ENCODE results near the gene ACTMAP. TPM values are rescaled to one million over a fixed set of nuclear protein-coding genes. Genes with fewer than 3 reads are reported as not detected.
A peak's percentile ranks its signal among the peaks of the same experiment; 100 is the strongest.

The ACTMAP gene
- total RNA-seq, 1 donor from 2014 or later = 20.7 TPM

- Mint-ChIP-seq H3K4me3 (ENCODE audit: unreplicated experiment) (peak overlapping the region; percentile 93), H3K9me3 (ENCODE audit: unreplicated experiment) (peaks cover 13% of the 10 kb centered on the region), H3K4me1 (ENCODE audit: low read depth, unreplicated experiment) (peaks cover 7% of the 10 kb centered on the region), H3K36me3 (ENCODE audit: unreplicated experiment) (no peaks in the 10 kb centered on the region), H3K27ac (ENCODE audit: unreplicated experiment) (peak overlapping the region; percentile 86), H3K27me3 (ENCODE audit: unreplicated experiment) (peaks cover 7% of the 10 kb centered on the region)
- TF ChIP-seq CTCF (IDR thresholded peaks at IDR 0.05; ENCODE audit: partially characterized antibody, unreplicated experiment) = no peak
- no peak for DNase-seq
Measured at GRCh38 chr19:40778706-40779284, 28.5 kb upstream of the ACTMAP start.

DNA sequence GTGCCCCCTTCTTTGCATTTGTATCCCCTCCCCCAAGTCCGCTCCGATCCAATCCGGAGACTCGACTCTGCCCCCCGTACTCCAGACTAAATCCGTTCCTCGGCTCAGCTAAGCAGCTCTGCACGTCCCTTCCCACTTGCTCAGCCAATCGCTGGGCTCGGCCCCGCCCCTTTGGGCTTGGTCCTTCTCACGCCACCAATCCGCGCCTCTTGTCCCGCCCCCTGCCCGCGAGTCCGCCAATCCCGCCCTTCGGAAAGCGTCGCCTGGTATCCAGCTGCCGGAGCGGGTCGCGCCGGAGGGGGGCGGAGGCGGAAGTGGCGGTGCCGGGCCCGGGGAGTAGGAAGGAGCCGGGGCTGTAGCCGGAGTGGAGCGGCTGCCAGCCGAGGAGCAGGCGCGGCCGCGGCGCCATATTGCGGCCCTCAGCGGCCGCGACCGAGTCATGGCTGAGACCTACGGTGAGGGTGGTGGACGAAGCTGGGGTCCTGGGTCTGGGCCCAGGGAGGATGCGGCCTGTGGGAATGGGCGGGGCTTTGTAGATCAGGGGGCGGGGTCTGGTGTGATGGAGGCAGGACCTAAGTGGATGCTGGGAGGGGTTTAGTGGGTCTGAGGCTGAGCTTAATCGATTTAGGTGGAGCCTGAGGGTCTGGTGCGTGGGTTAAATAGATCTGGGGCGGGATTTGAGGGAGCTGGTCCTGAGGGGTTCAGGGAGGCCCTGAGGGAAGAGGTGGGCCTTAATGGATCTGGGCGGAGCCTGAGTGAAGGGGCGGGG is 27.8 kb upstream of the ACTMAP start, which contains the start of gene RAB4B:
Gene RAB4B (plus strand): TSS at position 311 of the 769 bp plus-strand sequence. CDS start 129 bp downstream, at position 440.
- Mint-ChIP-seq H3K4me3 (ENCODE audit: unreplicated experiment) (peak within 1 kb of the TSS; percentile 93), H3K9me3 (ENCODE audit: unreplicated experiment) (peaks cover 13% of the 10 kb centered on the region), H3K4me1 (ENCODE audit: low read depth, unreplicated experiment) (peaks cover 7% of the 10 kb centered on the region), H3K27me3 (ENCODE audit: unreplicated experiment) (peaks cover 4% of the 10 kb centered on the region), H3K27ac (ENCODE audit: unreplicated experiment) (peak within 1 kb of the TSS; percentile 99), H3K36me3 (ENCODE audit: unreplicated experiment) (no peaks in the 10 kb centered on the region)
- peak; percentile 100 for DNase-seq
- TF ChIP-seq CTCF (IDR thresholded peaks at IDR 0.05; ENCODE audit: partially characterized antibody, unreplicated experiment) = no peak

DNA sequence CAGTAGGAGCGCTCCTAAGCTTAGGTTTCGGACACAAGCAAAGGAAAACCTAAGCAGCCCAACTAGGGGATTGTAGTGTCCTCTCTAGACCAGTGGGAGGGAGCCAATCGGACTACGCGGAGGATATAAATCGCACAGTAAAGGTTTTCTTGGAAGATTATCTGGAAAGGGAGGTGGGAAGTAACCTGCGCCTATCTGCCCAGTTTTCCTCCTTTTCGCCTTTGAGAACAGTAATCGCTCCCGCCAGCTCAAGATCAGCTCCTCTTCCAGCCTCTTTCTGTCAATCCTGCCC is 27.3 kb upstream of the ACTMAP start:
- no peaks in the 10 kb centered on the region for H3K36me3 Mint-ChIP-seq (ENCODE audit: unreplicated experiment)
- DNase-seq = no peak
- peak overlapping the region; percentile 99 for H3K27ac Mint-ChIP-seq (ENCODE audit: unreplicated experiment)
- peaks cover 4% of the 10 kb centered on the region for H3K27me3 Mint-ChIP-seq (ENCODE audit: unreplicated experiment)
- TF ChIP-seq CTCF (IDR thresholded peaks at IDR 0.05; ENCODE audit: partially characterized antibody, unreplicated experiment) = no peak
- peak overlapping the region; percentile 93 for H3K4me3 Mint-ChIP-seq (ENCODE audit: unreplicated experiment)
- H3K9me3 Mint-ChIP-seq (ENCODE audit: unreplicated experiment) = peaks cover 13% of the 10 kb centered on the region
- peaks cover 7% of the 10 kb centered on the region for H3K4me1 Mint-ChIP-seq (ENCODE audit: low read depth, unreplicated experiment)

- peaks cover 7% of the 10 kb centered on the region for H3K4me1 Mint-ChIP-seq (ENCODE audit: low read depth, unreplicated experiment)
- peak overlapping the region; percentile 93 for H3K4me3 Mint-ChIP-seq (ENCODE audit: unreplicated experiment)
- H3K27me3 Mint-ChIP-seq (ENCODE audit: unreplicated experiment) = peaks cover 4% of the 10 kb centered on the region
- H3K27ac Mint-ChIP-seq (ENCODE audit: unreplicated experiment) = peak overlapping the region; percentile 99
- no peak for TF ChIP-seq CTCF (IDR thresholded peaks at IDR 0.05; ENCODE audit: partially characterized antibody, unreplicated experiment)
- no peaks in the 10 kb centered on the region for H3K36me3 Mint-ChIP-seq (ENCODE audit: unreplicated experiment)
- peaks cover 13% of the 10 kb centered on the region for H3K9me3 Mint-ChIP-seq (ENCODE audit: unreplicated experiment)
- DNase-seq = peak; percentile 88
Measured at GRCh38 chr19:40776932-40777644, 26.8 kb upstream of the ACTMAP start.

Data from glutamatergic neuron (in vitro differentiated cells).